GM18868 (cell line): Measurements from ENCODE around the gene ZSCAN32.

Experiments
- ATAC-seq: cut with Tn5 transposase; IDR thresholded peaks from one replicate; pipeline ENCODE4 v1.9.1; 2021; ENCODE audit warnings: mild to moderate bottlenecking, moderate library complexity; ENCODE audit not compliant: unreplicated experiment

ZSCAN32 gene

GRCh38 chr16:3400779-3401688, at the start of gene ZSCAN32, which contains the start of gene ZNF174:
Gene ZSCAN32 (minus strand): TSS chr16:3401004. CDS start chr16:3397557, 3,447 bp downstream.
Gene ZNF174 (plus strand): TSS chr16:3401215. CDS start chr16:3402005, 790 bp downstream.
- ATAC-seq: peak; percentile 99

GRCh38 chr16:3444032-3444388, 43.2 kb upstream of the ZSCAN32 start:
- ATAC-seq: peak; percentile 18

- ATAC-seq: peak; percentile 84
Measured at GRCh38 chr16:3443108-3444031, 42.6 kb upstream of the ZSCAN32 start, which contains the start of the genes NAA60 and ZNF597. Gene NAA60 (plus strand): TSS chr16:3443680. CDS start chr16:3476228, 32,548 bp downstream. Gene ZNF597 (minus strand): TSS chr16:3443504. CDS start chr16:3443153, 351 bp downstream.

GRCh38 chr16:3439637-3440036, 38.8 kb upstream of the ZSCAN32 start:
- no peak for ATAC-seq

- no peak for ATAC-seq
Measured at GRCh38 chr16:3434373-3434772, 33.6 kb upstream of the ZSCAN32 start.

GRCh38 chr16:3431779-3432219, 31.0 kb upstream of the ZSCAN32 start:
- no peak for ATAC-seq

- ATAC-seq: no peak
Measured at GRCh38 chr16:3413730-3414379, 13.1 kb upstream of the ZSCAN32 start.

- no peak for ATAC-seq
Measured at GRCh38 chr16:3408561-3409197, 7.9 kb upstream of the ZSCAN32 start.

GRCh38 chr16:3401719-3402397, 1.1 kb upstream of the ZSCAN32 start:
- no peak for ATAC-seq

- ATAC-seq: no peak
Measured at GRCh38 chr16:3400446-3400778, 392 bp downstream of the ZSCAN32 start.

- ATAC-seq: no peak
Measured at GRCh38 chr16:3389663-3390338, 11.0 kb downstream of the ZSCAN32 start.

GRCh38 chr16:3388325-3388724, 12.5 kb downstream of the ZSCAN32 start:
- ATAC-seq: no peak

GRCh38 chr16:3383045-3383448, 17.8 kb downstream of the ZSCAN32 start:
- ATAC-seq: no peak

GRCh38 chr16:3377917-3378316, 22.9 kb downstream of the ZSCAN32 start:
- ATAC-seq: no peak

- ATAC-seq: no peak
Measured at GRCh38 chr16:3375680-3376079, 25.1 kb downstream of the ZSCAN32 start.

GRCh38 chr16:3369073-3369472, 31.7 kb downstream of the ZSCAN32 start:
- ATAC-seq: no peak

- ATAC-seq: no peak
Measured at GRCh38 chr16:3364774-3365427, 35.9 kb downstream of the ZSCAN32 start.

- no peak for ATAC-seq
Measured at GRCh38 chr16:3363793-3364192, 37.0 kb downstream of the ZSCAN32 start.

GRCh38 chr16:3362931-3363330, 37.9 kb downstream of the ZSCAN32 start:
- no peak for ATAC-seq
